H9 (cell line): ENCODE data around the gene OXSR1. TPM values are rescaled to one million over a fixed set of nuclear protein-coding genes. Genes with fewer than 3 reads are reported as not detected.

Experiments used
- DNase-seq: peaks from one replicate; pipeline ENCODE4 v3.0.0-alpha.2; 2017
- H2AFZ ChIP-seq: one replicate; pipeline ENCODE4 v1.6.1; 2013; ENCODE audit warnings: mild to moderate bottlenecking, low read length, control low read depth, moderate library complexity
- H2AK5ac ChIP-seq: 2 replicates; pipeline ENCODE4 v1.6.1; 2013; ENCODE audit warnings: low read length, control low read depth, mixed read lengths; ENCODE audit not compliant: insufficient read length
- H2BK120ac ChIP-seq: one replicate; pipeline ENCODE4 v1.6.1; 2013; ENCODE audit warnings: low read depth, mild to moderate bottlenecking, low read length, control low read depth, inconsistent platforms; ENCODE audit not compliant: poor library complexity, severe bottlenecking
- H2BK12ac ChIP-seq: 2 replicates; pipeline ENCODE4 v1.6.1; 2013; ENCODE audit warnings: low read length, control low read depth, mixed read lengths, low read depth; ENCODE audit not compliant: insufficient read length
- H2BK15ac ChIP-seq: 2 replicates; pipeline ENCODE4 v1.6.1; 2013; ENCODE audit warnings: low read depth, low read length, control low read depth
- H2BK20ac ChIP-seq: one replicate; pipeline ENCODE4 v1.6.1; 2013; ENCODE audit warnings: low read depth, mild to moderate bottlenecking, low read length, control low read depth, inconsistent platforms; ENCODE audit not compliant: poor library complexity, severe bottlenecking
- H2BK5ac ChIP-seq: 2 replicates; pipeline ENCODE4 v1.6.1; 2013; ENCODE audit warnings: low read length, control low read depth, mixed read lengths; ENCODE audit not compliant: insufficient read length
- H3K14ac ChIP-seq: 2 replicates; pipeline ENCODE4 v1.6.1; 2013; ENCODE audit warnings: low read length, control low read depth; ENCODE audit not compliant: insufficient read depth
- H3K18ac ChIP-seq: 2 replicates; pipeline ENCODE4 v1.6.1; 2013; ENCODE audit warnings: low read depth, mild to moderate bottlenecking, mixed read lengths, low read length, control low read depth; ENCODE audit not compliant: insufficient read length
- H3K23ac ChIP-seq: 2 replicates; pipeline ENCODE4 v1.6.1; 2013; ENCODE audit warnings: low read length, control low read depth, mixed read lengths, low read depth; ENCODE audit not compliant: insufficient read length
- H3K23me2 ChIP-seq: 2 replicates; pipeline ENCODE4 v1.6.1; 2013; ENCODE audit warnings: low read depth, mild to moderate bottlenecking, mixed read lengths, low read length, control low read depth; ENCODE audit not compliant: insufficient read length, poor library complexity, severe bottlenecking
- H3K27ac ChIP-seq: 2 replicates; pipeline ENCODE4 v1.5.1; 2013; ENCODE audit warnings: low read length, control low read depth, mixed read lengths, low read depth; ENCODE audit not compliant: insufficient read length
- H3K27me3 ChIP-seq: 2 replicates; pipeline ENCODE4 v1.6.1; 2013; ENCODE audit warnings: low read length, control low read depth, inconsistent platforms; ENCODE audit not compliant: insufficient read depth
- H3K4ac ChIP-seq: 2 replicates; pipeline ENCODE4 v1.6.1; 2013; ENCODE audit warnings: low read depth, mild to moderate bottlenecking, control low read depth, inconsistent platforms, low read length, moderate library complexity
- H3K4me1 ChIP-seq: 2 replicates; pipeline ENCODE4 v1.6.1; 2013; ENCODE audit warnings: low read length, control low read depth, inconsistent platforms; ENCODE audit not compliant: insufficient read depth
- H3K4me2 ChIP-seq: 2 replicates; pipeline ENCODE4 v1.6.1; 2013; ENCODE audit warnings: low read length, control low read depth, mixed read lengths; ENCODE audit not compliant: insufficient read length, insufficient read depth
- H3K56ac ChIP-seq: 2 replicates; pipeline ENCODE4 v1.6.1; 2013; ENCODE audit warnings: low read depth, mild to moderate bottlenecking, mixed read lengths, low read length, control low read depth; ENCODE audit not compliant: insufficient read length
- H3K79me1 ChIP-seq: 2 replicates; pipeline ENCODE4 v1.6.1; 2013; ENCODE audit warnings: low read depth, mild to moderate bottlenecking, moderate library complexity, low read length, control low read depth, inconsistent platforms; ENCODE audit not compliant: insufficient read depth, poor library complexity, severe bottlenecking
- H3K79me2 ChIP-seq: 2 replicates; pipeline ENCODE4 v1.6.1; 2013; ENCODE audit warnings: low read length, control low read depth, inconsistent platforms; ENCODE audit not compliant: insufficient read depth
- H3K9ac ChIP-seq: 2 replicates; pipeline ENCODE4 v1.6.1; 2013; ENCODE audit warnings: low read length, control low read depth, mixed read lengths; ENCODE audit not compliant: insufficient read length; ENCODE audit errors: extremely low read depth
- H3K9me3 ChIP-seq: one replicate; pipeline ENCODE4 v1.6.1; 2013; ENCODE audit warnings: low read depth, low read length, inconsistent platforms; ENCODE audit not compliant: control insufficient read depth
- H3T11ph ChIP-seq: one replicate; pipeline ENCODE4 v1.6.1; 2013; ENCODE audit warnings: mild to moderate bottlenecking, low read length, control low read depth, inconsistent platforms
- H4K20me1 ChIP-seq: one replicate; pipeline ENCODE4 v1.6.1; 2013; ENCODE audit not compliant: control insufficient read depth, insufficient read length, insufficient read depth
- H4K5ac ChIP-seq: 2 replicates; pipeline ENCODE4 v1.6.1; 2013; ENCODE audit warnings: low read depth, mild to moderate bottlenecking, mixed read lengths, low read length, control low read depth; ENCODE audit not compliant: insufficient read length
- H4K8ac ChIP-seq: replicated peaks from 2 replicates; pipeline ENCODE4 v1.6.1; 2013; ENCODE audit warnings: low read length, control low read depth, mixed read lengths, low read depth; ENCODE audit not compliant: insufficient read length
- H4K91ac ChIP-seq: 2 replicates; pipeline ENCODE4 v1.6.1; 2013; ENCODE audit warnings: low read depth, mild to moderate bottlenecking, moderate library complexity, mixed read lengths, low read length, control low read depth; ENCODE audit not compliant: insufficient read length
- H3K27ac Mint-ChIP-seq, 3 experiments: 2 replicates in 2 of 3; 3 replicates in 1 of 3; pipeline ENCODE4 v1.8.0; 2020 to 2021; ENCODE audit warnings: mixed read lengths in 3 of 3, mild to moderate bottlenecking in 1 of 3, moderate library complexity in 1 of 3
- H3K27me3 Mint-ChIP-seq: 2 replicates; pipeline ENCODE4 v1.8.0; 2021; ENCODE audit warnings: low read depth, mild to moderate bottlenecking, moderate library complexity, mixed read lengths
- H3K36me3 Mint-ChIP-seq, 3 experiments: 2 replicates in 2 of 3; 3 replicates in 1 of 3; pipeline ENCODE4 v1.8.0; 2020 to 2021; ENCODE audit warnings: low read depth in 3 of 3, mixed read lengths in 3 of 3; ENCODE audit not compliant: insufficient read depth in 1 of 3
- H3K4me1 Mint-ChIP-seq, 2 experiments: 2 replicates each; pipeline ENCODE4 v1.8.0; 2020; ENCODE audit warnings: mixed read lengths in 2 of 2
- H3K4me3 Mint-ChIP-seq, 2 experiments: 2 replicates in 1 of 2; 3 replicates in 1 of 2; pipeline ENCODE4 v1.8.0; 2020 to 2021; ENCODE audit warnings: mild to moderate bottlenecking in 2 of 2, mixed read lengths in 2 of 2, moderate library complexity in 1 of 2
- H3K9me3 Mint-ChIP-seq, 2 experiments: 2 replicates in 1 of 2; 3 replicates in 1 of 2; pipeline ENCODE4 v1.8.0; 2020; ENCODE audit warnings: mild to moderate bottlenecking in 2 of 2, mixed read lengths in 2 of 2, moderate library complexity in 1 of 2
- CTCF ChIP-seq: fragments of 200-600 bp; sonication (generic); conservative IDR thresholded peaks from 3 replicates; pipeline ENCODE4 v1.8.0; 2021; ENCODE audit warnings: antibody characterized with exemption, mild to moderate bottlenecking
- WGBS: extraction: QIAGEN DNeasy Blood & Tissue Kit; methylation state at CpG from one replicate; pipeline ENCODE4 v1.1.7; 2013; ENCODE audit warnings: missing lambda C conversion rate, low lambda C conversion rate, mixed read lengths; ENCODE audit not compliant: insufficient read length; ENCODE audit errors: extremely low coverage; 5-methylcytosine and 5-hydroxymethylcytosine counted together
- total RNA-seq: library from RNA; stranded (reverse); gene quantifications from 2 replicates; pipeline ENCODE4 v1.2.1, GENCODE V29; 2021

OXSR1 gene
- total RNA-seq, 1 experiment from 2014 or later, result 54.1 TPM

GRCh38 chr3:38205472-38205805, 40.1 kb downstream of the OXSR1 start:
- no peaks in the 10 kb centered on the region for H3K4me1 ChIP-seq
- no peaks in the 10 kb centered on the region for H3K79me2 ChIP-seq
- H3K79me1 ChIP-seq, result no peaks in the 10 kb centered on the region
- no peak overlapping the region for H3K4ac ChIP-seq
- no peak overlapping the region for H2AFZ ChIP-seq
- H2BK12ac ChIP-seq, result no peak overlapping the region
- Mint-ChIP-seq H3K36me3 (peaks cover 2 to 32% (median 11%) of the 10 kb centered on the region in 3 experiments), H3K27ac (no peak overlapping the region), H3K27me3 (no peaks in the 10 kb centered on the region), H3K4me3 (no peak overlapping the region), H3K4me1 (peaks cover 4 to 5% of the 10 kb centered on the region in 2 experiments; a peak in 2 of 4 replicates), H3K9me3 (no peaks in the 10 kb centered on the region)
- H4K20me1 ChIP-seq, result no peaks in the 10 kb centered on the region
- no peak overlapping the region for H2BK120ac ChIP-seq
- H2BK20ac ChIP-seq, result no peak overlapping the region
- H3K4me2 ChIP-seq, result no peak overlapping the region
- no peak overlapping the region for H3K27ac ChIP-seq
- no peak overlapping the region for H2AK5ac ChIP-seq
- no peaks in the 10 kb centered on the region for H3K9me3 ChIP-seq
- no peak overlapping the region for H2BK15ac ChIP-seq
- DNase-seq, result no peak
- H4K91ac ChIP-seq, result no peak overlapping the region
- H3K27me3 ChIP-seq, result no peaks in the 10 kb centered on the region
- H4K5ac ChIP-seq, result no peak overlapping the region
- no peak overlapping the region for H3K23ac ChIP-seq
- no peak overlapping the region for H2BK5ac ChIP-seq
- H3K18ac ChIP-seq, result no peak overlapping the region
- H3T11ph ChIP-seq, result no peak overlapping the region
- H4K8ac ChIP-seq, result no peak overlapping the region
- no peak overlapping the region for H3K9ac ChIP-seq
- H3K23me2 ChIP-seq, result no peaks in the 10 kb centered on the region
- WGBS, result no CpG with 5 or more reads among the region's 3 CpGs
- H3K56ac ChIP-seq, result no peak overlapping the region
- H3K14ac ChIP-seq, result no peak overlapping the region
- TF ChIP-seq CTCF, result no peak
